HG02943 (cell line): ENCODE results near the gene ALLC.
"Not testable (repeated sequence)": the region's sequence is repeated elsewhere in the genome, so short reads cannot be mapped to it uniquely, and the experiment has no call there.

Experiments
- ATAC-seq: cut with Tn5 transposase; IDR thresholded peaks from one replicate; pipeline ENCODE4 v1.9.1; 2021; ENCODE audit warnings: mild to moderate bottlenecking, low read depth, moderate library complexity; ENCODE audit not compliant: unreplicated experiment

Gene ALLC

DNA sequence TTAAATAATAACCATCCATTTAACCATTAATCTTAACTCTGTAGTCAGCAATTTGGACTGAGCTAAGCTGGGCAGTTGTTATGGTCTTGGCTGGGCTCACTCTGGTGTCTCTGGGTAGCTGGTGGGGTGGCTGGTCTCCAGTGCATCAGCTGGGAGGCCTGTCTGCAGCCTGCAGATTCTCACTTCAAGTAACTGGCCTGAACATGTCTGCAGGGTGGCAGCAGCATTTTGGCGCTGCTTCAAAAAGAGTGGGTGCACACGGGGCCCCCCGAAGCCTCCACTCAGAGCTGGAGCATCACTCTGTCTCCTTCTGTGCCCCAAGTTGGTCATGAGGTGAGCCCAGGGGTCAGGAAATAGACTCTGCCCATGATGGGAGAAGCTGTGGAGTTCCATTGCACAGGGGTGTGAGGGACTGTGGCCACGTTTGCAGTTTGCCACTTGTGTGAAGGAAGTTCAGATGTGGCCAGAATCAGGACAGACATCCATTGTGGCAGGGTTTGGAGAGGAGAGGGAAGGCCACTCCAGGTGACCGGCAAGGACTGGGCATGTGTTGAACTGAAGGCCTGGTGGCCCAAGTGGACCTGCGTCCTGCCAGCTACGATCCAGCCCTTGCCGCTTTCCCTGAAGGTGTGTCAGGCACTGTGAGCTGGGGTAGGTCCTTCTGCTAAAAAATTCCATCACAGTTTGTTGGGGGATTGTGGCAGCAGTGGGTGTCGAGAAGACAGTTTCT lies 4.9 kb upstream of the ALLC start:
- no peak for ATAC-seq

DNA sequence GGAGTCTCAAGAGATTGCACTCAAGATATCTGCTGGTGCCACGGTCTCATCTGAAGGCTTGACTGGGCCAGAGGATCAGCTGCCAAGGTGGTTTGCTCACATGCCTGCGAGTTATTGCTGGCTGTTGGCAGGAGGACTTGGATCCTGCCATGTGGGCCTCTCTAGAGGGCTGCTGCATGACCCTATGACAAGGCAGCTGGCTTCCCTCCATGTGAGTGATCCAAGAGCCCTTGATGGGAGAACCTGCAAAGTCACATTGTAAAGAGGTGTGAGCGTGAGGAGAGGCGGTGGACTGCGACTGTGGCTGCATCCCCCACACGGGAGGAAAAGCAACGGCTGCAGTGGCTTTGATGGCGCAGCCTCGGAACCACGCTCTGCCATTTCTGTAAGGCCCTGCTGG lies 4.0 kb upstream of the ALLC start:
- no peak for ATAC-seq

DNA sequence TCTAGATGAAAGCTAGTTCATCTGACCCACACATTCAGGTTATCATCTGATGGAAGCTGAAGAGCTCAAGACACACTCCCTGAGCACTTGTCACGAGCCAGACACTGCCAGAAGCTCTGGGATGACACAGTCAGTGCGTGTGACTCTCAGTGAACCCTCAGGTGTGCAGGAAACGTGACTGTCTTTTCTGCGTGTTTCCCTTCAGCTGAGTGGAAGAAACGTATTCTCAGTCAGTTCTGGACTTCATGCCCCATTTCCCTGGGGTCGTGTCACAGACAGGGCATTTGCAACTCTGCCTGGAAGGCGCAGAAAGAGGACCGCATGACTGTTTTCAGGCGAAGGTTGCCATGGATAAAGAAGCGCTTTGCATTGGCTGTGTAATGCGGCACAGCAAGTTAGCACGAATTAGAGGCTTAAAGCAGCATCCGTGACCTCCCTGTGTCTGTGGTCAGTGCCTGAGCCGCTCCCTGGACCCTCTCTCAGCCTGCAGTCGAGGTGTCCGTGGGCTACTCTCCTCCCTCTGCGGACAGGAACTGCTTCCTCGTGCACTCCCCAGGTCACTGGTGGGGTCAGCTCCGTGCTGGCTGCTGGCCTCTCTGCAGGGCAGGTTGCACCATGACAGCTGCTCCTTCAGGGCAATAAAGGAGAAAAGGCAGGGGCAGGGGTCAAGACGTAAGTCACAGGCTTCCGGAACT lies 3.3 kb upstream of the ALLC start:
- no peak for ATAC-seq

DNA sequence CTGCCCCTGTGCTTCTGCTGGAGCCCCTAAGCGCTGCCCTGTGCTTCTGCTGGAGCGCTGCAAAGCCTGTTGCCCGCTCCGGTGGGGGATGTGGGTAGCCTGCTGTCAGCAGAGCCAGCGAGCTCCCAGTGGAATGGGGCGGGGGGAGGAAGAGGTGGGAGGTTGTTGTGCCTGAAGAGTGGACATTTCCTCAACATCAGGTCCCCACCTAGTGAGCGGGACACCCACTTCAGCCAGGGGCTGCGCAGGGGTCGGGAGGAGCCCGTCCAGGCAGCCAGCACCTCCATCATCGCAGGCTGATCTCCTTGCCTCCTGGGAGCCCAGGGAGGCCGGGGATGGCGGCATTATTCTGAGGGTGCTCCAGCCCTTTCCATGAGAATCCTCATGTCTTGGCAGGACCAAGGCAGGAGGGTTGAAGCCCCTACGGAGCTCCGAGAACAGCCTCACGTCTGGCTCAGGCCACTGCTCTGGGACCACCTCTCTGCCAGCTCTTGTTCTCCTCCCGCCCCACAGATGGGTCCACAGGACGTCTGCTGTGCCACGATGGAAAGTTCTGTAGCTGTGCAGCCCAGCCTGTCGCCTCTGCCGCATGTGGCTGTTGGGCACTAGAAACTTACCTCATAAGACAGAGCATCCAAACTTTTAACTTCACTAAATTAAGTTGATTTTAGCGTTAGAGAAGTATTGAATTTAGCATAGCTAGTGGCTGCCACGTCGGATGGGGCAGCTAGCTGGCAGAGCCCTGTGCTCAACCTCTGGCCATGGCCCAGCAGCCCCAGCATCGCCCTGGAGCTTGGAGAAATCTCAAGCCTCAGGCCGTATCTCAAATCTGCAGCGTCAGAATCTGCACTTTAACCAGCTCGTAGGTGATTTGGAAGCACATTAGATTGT lies 1.9 kb upstream of the ALLC start:
- no peak for ATAC-seq

DNA sequence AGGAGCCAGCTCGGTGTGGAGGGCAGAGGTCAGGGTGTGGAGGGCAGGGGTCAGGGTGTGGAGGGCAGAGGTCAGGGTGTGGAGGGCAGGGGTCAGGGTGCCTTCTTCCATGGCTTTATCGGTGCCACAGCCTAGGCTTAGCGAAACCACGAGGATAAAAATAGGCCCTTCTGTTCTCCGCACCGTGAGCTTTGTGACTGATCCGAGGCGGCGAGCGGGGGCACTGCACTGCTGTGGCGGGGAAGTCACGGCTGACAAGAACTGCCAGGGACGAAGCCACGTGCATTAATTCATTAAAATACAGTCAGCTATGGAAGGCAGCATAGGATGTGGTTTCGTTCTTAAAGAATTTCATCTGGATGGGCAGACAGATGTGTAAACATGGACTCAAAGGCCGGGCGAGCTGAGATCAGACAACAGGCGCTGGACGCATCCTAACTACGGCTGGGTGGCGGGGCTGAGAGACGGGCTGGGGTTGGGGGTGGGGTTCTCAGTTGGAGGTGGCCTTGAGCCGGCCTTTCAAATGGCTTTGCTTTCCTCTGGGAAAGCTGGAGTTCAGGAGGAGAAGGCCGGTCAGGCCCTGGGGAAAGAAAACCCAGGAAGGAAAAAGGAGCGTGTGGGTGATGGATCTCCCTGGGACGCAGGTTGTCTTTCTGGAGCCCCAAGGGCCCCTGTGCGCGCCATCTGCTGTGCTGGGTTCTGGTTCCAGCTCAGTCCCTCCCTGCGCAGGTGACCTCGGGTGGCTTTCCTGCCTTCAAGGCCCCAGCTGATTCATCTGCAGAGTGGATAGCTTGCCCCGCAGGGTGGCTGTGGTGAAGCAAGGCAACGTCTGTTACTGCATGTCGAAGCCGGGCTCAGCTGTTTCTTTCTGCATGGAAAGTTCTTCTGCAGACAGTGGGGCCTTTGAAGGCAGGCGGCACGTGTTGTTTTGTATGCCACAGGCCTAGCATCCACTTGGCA lies 958 bp upstream of the ALLC start:
- no peak for ATAC-seq

DNA sequence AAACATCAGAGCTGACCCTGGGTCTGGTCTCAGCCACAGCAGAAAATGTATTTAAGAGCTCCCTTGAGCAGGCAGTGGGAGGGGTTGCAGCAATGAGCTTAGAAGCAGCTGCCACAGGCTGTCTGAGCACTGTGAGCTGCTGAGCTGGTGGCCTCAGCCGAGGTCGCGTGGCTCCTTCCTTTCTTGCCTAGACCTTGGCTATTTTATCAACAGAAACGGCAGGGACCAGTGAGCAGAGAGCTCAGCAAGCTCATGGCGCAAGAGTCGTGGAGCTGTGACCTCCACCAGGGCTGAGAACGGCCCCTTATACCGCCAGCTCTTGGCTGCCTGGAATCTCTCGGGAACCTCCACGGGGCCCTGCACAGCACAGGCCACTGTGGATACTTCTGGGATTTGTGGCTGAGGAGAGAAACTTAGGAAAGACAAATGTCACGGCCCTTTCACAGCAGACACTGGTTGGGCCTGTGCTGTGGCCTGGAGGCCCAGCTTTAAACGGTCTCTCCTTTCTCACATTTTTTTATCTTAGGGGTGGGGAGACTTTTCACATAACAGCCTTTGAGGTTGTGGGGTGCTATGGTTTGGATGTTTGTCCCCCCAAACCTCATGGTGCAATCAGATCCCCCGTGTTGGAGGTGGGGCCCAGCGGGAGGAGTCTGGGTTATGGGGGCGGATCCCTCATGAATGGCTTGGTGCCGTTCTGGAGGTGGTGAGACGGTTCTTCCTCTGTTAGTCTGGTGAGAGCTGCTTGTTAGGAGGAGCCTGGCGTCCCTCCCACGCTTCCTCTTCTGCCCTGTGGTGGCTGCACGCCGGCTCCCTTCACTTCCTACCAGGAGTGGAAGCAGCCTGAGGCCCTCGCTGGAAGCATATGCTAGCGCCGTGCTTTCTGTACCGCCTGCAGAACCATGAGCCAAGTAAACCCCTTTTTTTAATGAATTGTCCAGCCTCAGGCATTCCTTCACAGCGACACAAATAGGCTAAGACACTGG lies 1.7 kb downstream of the ALLC start:
- ATAC-seq, result no peak

DNA sequence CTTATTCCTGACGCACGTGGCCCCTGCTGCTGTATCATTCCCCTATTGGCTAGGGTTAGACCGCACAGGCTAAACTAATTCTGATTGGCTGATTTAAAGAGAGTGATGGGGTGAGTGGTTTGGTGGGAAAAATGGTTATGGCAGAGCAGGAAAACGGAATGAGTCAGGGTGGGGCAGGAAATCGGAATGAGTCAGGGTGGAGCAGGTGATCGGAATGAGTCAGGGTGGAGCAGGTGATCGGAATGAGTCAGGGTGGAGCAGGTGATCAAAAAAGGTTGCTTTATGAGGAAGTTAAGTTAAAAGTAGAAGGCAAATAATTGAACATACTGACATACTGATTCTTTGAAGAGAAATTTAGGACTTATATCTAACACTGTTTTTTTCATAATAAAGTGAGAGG lies 2.6 kb downstream of the ALLC start:
- not testable (repeated sequence) for ATAC-seq

DNA sequence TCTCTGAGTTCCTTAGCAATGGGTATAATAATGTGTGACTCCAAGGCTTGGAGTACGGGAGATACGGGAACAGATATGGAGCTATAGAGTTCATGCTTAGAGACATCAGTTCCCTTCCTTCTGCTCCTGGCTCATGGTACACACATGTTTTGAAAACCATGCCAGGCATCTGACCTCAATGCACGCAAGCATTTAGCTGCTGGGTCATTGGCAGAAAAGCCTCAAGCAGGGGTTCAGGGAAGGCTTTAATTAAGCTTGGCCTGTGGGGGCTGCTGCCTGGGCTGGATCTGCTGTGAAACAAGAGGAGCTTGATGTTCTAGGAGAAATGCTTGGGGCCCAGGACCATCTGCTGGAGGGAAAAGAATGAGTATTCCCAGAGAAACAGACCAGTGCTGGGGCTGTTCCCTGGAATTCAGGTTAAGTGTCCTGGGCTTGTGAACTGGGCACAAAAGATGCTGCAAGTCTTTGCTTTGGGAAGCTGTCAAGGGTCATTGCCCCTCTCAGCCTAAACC lies 3.2 kb downstream of the ALLC start:
- ATAC-seq, result no peak

DNA sequence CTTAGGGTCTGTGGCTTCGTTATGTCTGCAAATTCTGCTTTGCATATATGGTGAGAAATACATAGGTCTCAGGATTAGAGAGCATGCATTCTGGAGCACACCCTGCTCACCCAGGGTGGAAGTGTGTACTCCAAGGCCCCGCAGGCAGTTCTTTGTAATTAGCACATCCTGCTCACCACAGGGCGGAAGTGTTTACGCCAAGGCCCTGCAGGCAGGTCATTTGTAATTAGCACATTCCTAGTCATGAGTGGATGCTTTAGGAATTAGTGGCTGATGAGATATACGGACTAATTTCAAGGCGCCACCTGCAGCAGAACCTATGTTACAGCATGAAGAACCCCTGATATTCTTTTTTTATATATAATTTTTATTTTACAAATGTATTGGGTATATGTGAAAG lies 4.2 kb downstream of the ALLC start:
- no peak for ATAC-seq

DNA sequence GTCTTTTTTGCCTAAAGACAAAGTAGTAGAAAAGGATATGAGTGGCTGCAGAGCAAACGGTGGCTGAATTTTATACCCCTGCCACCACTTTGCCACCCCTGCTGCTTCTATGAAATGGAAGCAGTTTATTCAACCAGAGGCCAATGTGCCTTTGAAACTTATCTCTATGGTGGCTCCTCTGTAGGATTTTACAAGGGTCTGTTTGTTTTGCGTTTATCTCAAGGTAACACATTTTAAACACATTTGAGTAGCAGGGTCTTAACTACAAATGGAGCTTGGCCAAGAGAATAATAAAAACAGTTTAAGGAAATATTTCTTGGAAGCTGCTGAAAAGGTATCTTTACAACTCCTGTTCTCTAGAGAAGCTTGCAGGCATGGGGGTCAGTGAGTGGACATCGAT lies 6.1 kb downstream of the ALLC start:
- no peak for ATAC-seq

DNA sequence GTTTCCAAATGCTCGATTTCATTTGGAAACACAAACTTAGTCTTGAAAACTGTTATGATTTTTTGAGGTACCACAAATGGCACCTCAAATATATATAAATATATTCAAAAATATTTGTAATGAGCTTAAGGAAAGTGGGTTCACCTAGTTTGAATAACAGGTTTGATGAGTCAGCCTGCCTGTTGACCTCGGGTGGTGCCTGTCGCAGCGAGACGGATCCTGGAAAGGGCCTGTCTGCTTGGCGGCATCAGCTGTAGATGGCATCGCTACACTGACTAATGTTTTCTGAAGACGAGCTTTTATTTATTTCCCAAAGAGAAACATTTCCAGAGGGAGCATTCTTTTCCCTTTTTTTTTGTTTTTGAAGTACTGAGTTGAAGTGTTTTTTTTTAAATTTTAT lies 6.9 kb downstream of the ALLC start:
- no peak for ATAC-seq

DNA sequence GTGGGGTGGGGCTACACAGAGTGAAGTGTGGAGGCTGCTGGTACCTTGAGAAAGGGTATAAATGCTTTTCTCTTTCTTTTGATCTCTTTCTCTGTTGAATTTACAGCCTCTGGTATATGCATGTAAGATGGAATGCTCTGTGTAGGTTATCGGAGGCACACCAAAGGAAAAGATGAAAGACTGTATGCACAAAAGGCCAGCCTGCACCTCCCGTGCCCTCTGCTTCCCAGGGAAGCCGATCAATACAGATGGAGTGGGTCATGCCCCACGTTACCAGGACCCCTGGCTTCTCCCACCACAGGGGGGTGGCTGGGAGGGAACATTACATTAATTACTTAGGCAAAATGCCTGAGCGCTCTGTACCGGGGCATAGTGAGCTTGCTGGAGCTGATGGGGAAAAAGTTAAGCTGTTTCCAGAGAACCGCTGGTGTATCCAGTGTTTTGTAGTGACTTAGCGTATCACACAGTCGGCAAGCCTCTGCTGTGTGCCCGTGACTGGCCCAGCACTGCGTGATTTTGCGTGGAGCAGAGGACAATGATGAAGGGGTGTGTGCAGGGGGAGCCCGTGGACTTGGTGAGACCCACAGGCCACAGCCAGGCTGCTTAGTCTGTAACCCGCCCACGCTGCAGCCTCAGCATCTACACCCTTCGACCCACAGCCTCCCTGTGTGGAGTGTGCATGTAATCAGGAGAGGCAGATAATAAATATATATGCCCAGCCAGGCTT lies 8.0 kb downstream of the ALLC start:
- no peak for ATAC-seq

DNA sequence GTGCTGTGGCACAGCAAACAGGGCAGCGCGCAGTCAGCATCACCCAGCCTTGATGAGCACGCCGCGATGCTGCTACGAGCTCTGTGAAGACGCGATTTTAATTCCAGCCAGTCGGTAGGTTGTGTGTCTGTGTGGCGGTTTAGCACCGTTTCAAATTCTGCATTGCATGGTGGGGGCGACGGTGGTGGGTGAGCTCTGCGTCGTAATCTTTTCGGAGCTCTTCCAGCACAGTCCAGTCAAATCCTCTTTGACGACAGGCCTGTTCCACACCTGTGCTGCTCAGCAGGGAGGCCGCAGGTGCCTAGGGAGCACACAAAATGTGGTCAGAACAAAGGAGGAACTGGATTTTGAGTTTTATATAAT lies 8.6 kb downstream of the ALLC start:
- no peak for ATAC-seq

DNA sequence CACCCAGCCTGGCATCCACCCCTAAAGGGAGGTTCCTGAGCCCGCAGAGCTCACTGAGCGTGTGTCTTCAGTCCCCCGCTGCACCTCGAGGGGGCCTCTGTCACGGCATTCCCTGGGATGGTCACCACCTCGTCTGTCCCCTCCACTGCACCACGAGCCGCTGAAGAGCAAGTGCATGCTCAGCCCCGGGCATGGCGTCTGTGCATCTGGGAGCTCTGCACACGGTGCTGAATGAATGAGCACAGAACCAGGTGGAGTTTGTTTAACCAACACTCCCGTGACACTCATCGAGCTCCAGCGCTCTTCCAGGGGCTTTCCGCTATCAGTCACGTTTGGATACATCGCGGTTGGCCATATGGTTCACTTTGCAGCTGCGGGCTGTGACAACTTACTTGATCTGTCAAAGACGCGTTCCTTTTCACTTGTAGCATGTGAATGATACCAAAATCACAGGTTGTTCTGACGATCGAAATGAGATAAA lies 9.2 kb downstream of the ALLC start:
- ATAC-seq, result no peak

DNA sequence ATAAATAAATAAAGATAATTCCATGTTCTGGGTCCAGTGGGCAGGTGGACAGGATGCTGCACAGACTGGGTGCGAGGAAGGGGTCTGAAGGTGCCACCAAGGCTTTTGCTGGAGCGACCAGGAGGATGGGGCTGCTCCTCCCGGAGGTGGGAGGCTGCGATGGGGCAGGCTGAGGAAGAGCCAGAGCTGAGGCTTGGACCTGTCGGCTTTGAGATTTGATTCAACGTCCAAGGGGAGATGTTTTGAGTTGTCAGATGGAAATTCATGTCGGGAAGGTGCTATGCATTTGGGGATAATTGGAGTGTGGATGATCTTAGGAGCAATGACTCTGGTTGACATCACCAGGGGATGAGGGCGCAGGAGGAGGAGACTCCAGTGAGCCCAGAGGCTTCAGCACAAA lies 11.7 kb downstream of the ALLC start:
- ATAC-seq, result no peak

DNA sequence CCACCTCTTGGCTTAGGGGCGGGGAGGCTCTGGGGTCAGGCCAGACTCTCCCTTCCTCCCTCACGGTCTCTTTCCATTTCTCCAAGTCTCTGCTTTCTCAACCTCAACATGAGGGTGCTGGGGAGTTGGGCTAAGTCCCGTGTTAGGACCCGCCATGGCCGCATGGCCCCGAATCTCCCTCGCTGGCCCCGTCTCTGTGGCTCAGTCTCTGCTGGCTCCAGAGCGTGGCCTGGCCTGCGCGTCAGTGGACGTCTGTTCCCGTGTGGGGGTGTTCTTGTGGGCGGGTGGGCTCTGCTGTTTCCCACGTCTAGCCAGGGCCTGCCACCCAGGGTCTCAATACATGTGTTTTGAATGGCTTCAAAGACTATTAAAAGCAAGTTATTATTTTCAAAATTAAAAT lies 12.4 kb downstream of the ALLC start:
- no peak for ATAC-seq

DNA sequence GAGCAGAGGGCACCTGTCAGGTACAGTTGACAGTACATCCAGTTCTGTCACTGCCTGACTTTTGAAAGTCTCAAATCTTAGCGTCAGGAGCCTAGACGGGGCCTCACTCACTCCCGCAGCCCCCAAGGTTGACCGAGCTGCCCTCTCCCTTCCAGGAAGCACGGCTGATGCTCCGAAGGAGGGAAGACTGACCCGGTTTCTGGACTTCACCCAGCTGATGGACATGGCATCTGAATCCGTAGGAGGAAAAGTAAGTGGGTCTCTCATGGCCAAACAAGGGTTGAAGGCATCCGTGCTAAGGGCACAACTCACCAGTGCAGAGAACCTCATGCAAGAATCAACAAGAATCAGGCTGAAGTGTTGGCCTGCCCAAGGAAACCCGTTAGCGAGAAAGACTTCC lies 12.9 kb downstream of the ALLC start:
- ATAC-seq, result no peak
